SK-N-SH (cell line): ENCODE data around the gene SLC22A8. TPM values are rescaled to one million over a fixed set of nuclear protein-coding genes. Genes with fewer than 3 reads are reported as not detected.

Experiments used
- CTCF ChIA-PET: fragments of 300-600, 350-600 bp; formaldehyde crosslinking; extraction: SDS; loops from one replicate; lab custom pipeline; 2021; lab: Yijun Ruan, JAX
- POLR2A ChIA-PET: fragments of 350-600 bp; sonication (Branson Sonifier 250); formaldehyde crosslinking; extraction: SDS; loops from one replicate; lab custom pipeline; 2020; ENCODE audit warnings: antibody characterized with exemption, inconsistent platforms; lab: Yijun Ruan, JAX
- DNase-seq: peaks from one replicate; pipeline ENCODE4 v3.0.0; 2012
- H2AFZ ChIP-seq: fragments of 200-600 bp; sonication (generic); 2 replicates; pipeline ENCODE4 v1.8.1; 2016; ENCODE audit warnings: antibody characterized with exemption, mild to moderate bottlenecking, low read depth
- H3F3A ChIP-seq: fragments of 200-600 bp; sonication (generic); replicated peaks from 2 replicates; pipeline ENCODE3; 2016; ENCODE audit warnings: antibody characterized with exemption, mild to moderate bottlenecking; ENCODE audit not compliant: insufficient read depth
- H3K27ac ChIP-seq, 2 experiments: fragments of 200-500 bp in 1 of 2; fragments of 200-600 bp in 1 of 2; sonication (Bioruptor generic) in 1 of 2; sonication (generic), shearing (Covaris generic) in 1 of 2; 2 replicates each; pipeline versions ENCODE4 v1.5.1 to v1.6.1; 2014 to 2016; ENCODE audit warnings: low read depth in 2 of 2, inconsistent platforms in 1 of 2, low read length in 1 of 2, mild to moderate bottlenecking in 1 of 2, mixed read lengths in 1 of 2
- H3K27me3 ChIP-seq: fragments of 200-600 bp; sonication (generic), shearing (Covaris generic); 2 replicates; pipeline ENCODE4 v1.6.1; 2016; ENCODE audit warnings: mixed run types; ENCODE audit not compliant: insufficient read depth
- H3K36me3 ChIP-seq, 2 experiments: fragments of 200-500 bp in 1 of 2; fragments of 200-600 bp in 1 of 2; sonication (Bioruptor generic) in 1 of 2; sonication (generic) in 1 of 2; replicated peaks in 1 of 2; 2 replicates each; pipeline versions ENCODE3 to v1.5.1; 2014 to 2016; ENCODE audit warnings: low read length in 1 of 2, mild to moderate bottlenecking in 1 of 2; ENCODE audit not compliant: insufficient read depth in 2 of 2, control insufficient read depth in 1 of 2
- H3K4me1 ChIP-seq, 2 experiments: fragments of 200-500 bp in 1 of 2; fragments of 200-600 bp in 1 of 2; sonication (Bioruptor generic) in 1 of 2; sonication (generic), shearing (Covaris generic) in 1 of 2; 2 replicates each; pipeline versions ENCODE4 v1.5.1 to v1.6.1; 2014 to 2016; ENCODE audit warnings: low read depth in 1 of 2, low read length in 1 of 2, mixed run types in 1 of 2; ENCODE audit not compliant: insufficient read depth in 2 of 2, control insufficient read depth in 1 of 2
- H3K4me2 ChIP-seq: fragments of 200-600 bp; sonication (generic), shearing (Covaris generic); 2 replicates; pipeline ENCODE4 v1.6.1; 2017; ENCODE audit warnings: mixed run types
- H3K4me3 ChIP-seq, 2 experiments: fragments of 200-500 bp in 1 of 2; fragments of 200-600 bp in 1 of 2; sonication (Bioruptor generic) in 1 of 2; sonication (generic), shearing (Covaris generic) in 1 of 2; 2 replicates each; pipeline versions ENCODE4 v1.5.1 to v1.8.1; 2014 to 2016; ENCODE audit warnings: low read depth in 2 of 2, inconsistent platforms in 1 of 2, low read length in 1 of 2, mild to moderate bottlenecking in 1 of 2, mixed read lengths in 1 of 2, moderate library complexity in 1 of 2
- H3K79me2 ChIP-seq: fragments of 200-600 bp; sonication (generic); 2 replicates; pipeline ENCODE4 v1.8.1; 2017; ENCODE audit warnings: mild to moderate bottlenecking; ENCODE audit not compliant: insufficient read depth
- H3K9ac ChIP-seq: fragments of 200-600 bp; sonication (generic); 2 replicates; pipeline ENCODE4 v1.6.1; 2017; ENCODE audit warnings: mixed run types
- H3K9me2 ChIP-seq: fragments of 200-600 bp; sonication (generic); 2 replicates; pipeline ENCODE4 v1.6.1; 2017; ENCODE audit warnings: mixed run types
- H3K9me3 ChIP-seq: fragments of 200-600 bp; sonication (generic); 2 replicates; pipeline ENCODE4 v1.6.1; 2017; ENCODE audit warnings: mixed run types, mild to moderate bottlenecking, moderate library complexity
- H4K20me1 ChIP-seq: fragments of 200-600 bp; sonication (generic); 2 replicates; pipeline ENCODE4 v1.6.1; 2017; ENCODE audit warnings: mild to moderate bottlenecking, mixed run types; ENCODE audit not compliant: insufficient read depth
- CHD2 ChIP-seq: fragments of 150-350 bp; IDR thresholded peaks from 2 replicates; pipeline ENCODE4 v1.6.1; 2018; ENCODE audit warnings: low read length; ENCODE audit not compliant: partially characterized antibody
- EP300 ChIP-seq, 2 experiments: IDR thresholded peaks; 2 replicates each; pipeline versions ENCODE4 v1.4.0 to v1.6.1; 2012; ENCODE audit warnings: borderline replicate concordance in 1 of 2, low read depth in 1 of 2, low read length in 1 of 2
- FOXJ3 ChIP-seq: sonication (generic); formaldehyde crosslinking; IDR thresholded peaks from 2 replicates; pipeline ENCODE4 v1.5.1; 2020; ENCODE audit warnings: mild to moderate bottlenecking, missing genetic modification reagents
- FOXM1 ChIP-seq: IDR thresholded peaks from 2 replicates; pipeline ENCODE4 v1.4.0; 2012; ENCODE audit warnings: low read depth, mild to moderate bottlenecking
- GABPA ChIP-seq: IDR thresholded peaks from 2 replicates; pipeline ENCODE4 v1.4.0; 2012; ENCODE audit warnings: low read depth, mild to moderate bottlenecking
- JUND ChIP-seq: IDR thresholded peaks from 2 replicates; pipeline ENCODE4 v1.4.0; 2012
- MAX ChIP-seq: IDR thresholded peaks from 2 replicates; pipeline ENCODE4 v1.4.0; 2012; ENCODE audit warnings: low read depth
- MXI1 ChIP-seq: IDR thresholded peaks from 2 replicates; pipeline ENCODE4 v1.6.1; 2012; ENCODE audit warnings: mild to moderate bottlenecking, low read depth, low read length, improper control_type of control experiment
- RAD21 ChIP-seq: IDR thresholded peaks from 2 replicates; pipeline ENCODE4 v1.6.1; 2012; ENCODE audit warnings: mild to moderate bottlenecking, low read length
- RCOR1 ChIP-seq: fragments of 150-350 bp; IDR thresholded peaks from 2 replicates; pipeline ENCODE4 v1.6.1; 2017; ENCODE audit warnings: antibody characterized with exemption, low read length
- REST ChIP-seq: IDR thresholded peaks from 2 replicates; pipeline ENCODE4 v1.6.1; 2012; ENCODE audit warnings: mild to moderate bottlenecking, low read depth, low read length, moderate library complexity
- TAF1 ChIP-seq: IDR thresholded peaks from 2 replicates; pipeline ENCODE4 v1.6.1; 2012; ENCODE audit warnings: low read depth, mild to moderate bottlenecking, low read length, moderate library complexity, borderline replicate concordance
- TCF12 ChIP-seq: IDR thresholded peaks from 2 replicates; pipeline ENCODE4 v1.4.0; 2012
- USF1 ChIP-seq: IDR thresholded peaks from 2 replicates; pipeline ENCODE4 v1.4.0; 2012; ENCODE audit warnings: low read depth, borderline replicate concordance
- YY1 ChIP-seq: IDR thresholded peaks from 2 replicates; pipeline ENCODE4 v1.4.0; 2012; ENCODE audit warnings: low read depth, mild to moderate bottlenecking
- WGBS: methylation state at CpG from one replicate; pipeline ENCODE4 v1.1.6; 2017; ENCODE audit warnings: low lambda C conversion rate; 5-methylcytosine and 5-hydroxymethylcytosine counted together
- polyA plus RNA-seq, 3 experiments: library from polyadenylated mRNA; depleted of rRNA; stranded (reverse); fragments of >200 nt; gene quantifications; 2 replicates each; pipeline ENCODE4 v1.2.3, GENCODE V29; 2012
- TF ChIP-seq, protein P1 (sequence below): fragments of 200-600 bp; sonication (generic); IDR thresholded peaks from 2 replicates; pipeline ENCODE4 v1.6.1; 2017; ENCODE audit warnings: antibody characterized with exemption, mild to moderate bottlenecking, moderate library complexity
- TF ChIP-seq, protein P2 (sequence below): fragments of 150-350 bp; IDR thresholded peaks from 2 replicates; pipeline ENCODE4 v1.6.1; 2017; ENCODE audit warnings: antibody characterized with exemption, low read length, low read depth, borderline replicate concordance

The SLC22A8 gene
- polyA plus RNA-seq, 1 of the 3 experiments (the other 2 are of a cell fraction): not detected

- TF ChIP-seq JUND (no peak), FOXJ3 (CRISPR knock-in tag) (no peak), RAD21 (no peak), TCF12 (no peak), MAX (no peak), CHD2 (no peak), RCOR1 (no peak)
- TF ChIP-seq, protein P1, sequence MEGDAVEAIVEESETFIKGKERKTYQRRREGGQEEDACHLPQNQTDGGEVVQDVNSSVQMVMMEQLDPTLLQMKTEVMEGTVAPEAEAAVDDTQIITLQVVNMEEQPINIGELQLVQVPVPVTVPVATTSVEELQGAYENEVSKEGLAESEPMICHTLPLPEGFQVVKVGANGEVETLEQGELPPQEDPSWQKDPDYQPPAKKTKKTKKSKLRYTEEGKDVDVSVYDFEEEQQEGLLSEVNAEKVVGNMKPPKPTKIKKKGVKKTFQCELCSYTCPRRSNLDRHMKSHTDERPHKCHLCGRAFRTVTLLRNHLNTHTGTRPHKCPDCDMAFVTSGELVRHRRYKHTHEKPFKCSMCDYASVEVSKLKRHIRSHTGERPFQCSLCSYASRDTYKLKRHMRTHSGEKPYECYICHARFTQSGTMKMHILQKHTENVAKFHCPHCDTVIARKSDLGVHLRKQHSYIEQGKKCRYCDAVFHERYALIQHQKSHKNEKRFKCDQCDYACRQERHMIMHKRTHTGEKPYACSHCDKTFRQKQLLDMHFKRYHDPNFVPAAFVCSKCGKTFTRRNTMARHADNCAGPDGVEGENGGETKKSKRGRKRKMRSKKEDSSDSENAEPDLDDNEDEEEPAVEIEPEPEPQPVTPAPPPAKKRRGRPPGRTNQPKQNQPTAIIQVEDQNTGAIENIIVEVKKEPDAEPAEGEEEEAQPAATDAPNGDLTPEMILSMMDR: no peak
- Histone ChIP-seq H3K4me2 (no peak overlapping the region), H3F3A (no peaks in the 10 kb centered on the region), H3K36me3 (no peaks in the 10 kb centered on the region), H3K27me3 (no peaks in the 10 kb centered on the region; the same call in none of the 2 replicates), H3K9ac (no peak overlapping the region), H2AFZ (no peak overlapping the region), H3K27ac (no peak overlapping the region), H3K9me3 (no peaks in the 10 kb centered on the region), H4K20me1 (no peaks in the 10 kb centered on the region), H3K79me2 (no peaks in the 10 kb centered on the region), H3K4me3 (no peak overlapping the region), H3K4me1 (peaks cover 6 to 8% of the 10 kb centered on the region in 2 experiments; a peak in 1 of 4 replicates), H3K9me2 (no peaks in the 10 kb centered on the region)
- ChIA-PET POLR2A (no interaction called here), CTCF (interaction anchor here (0.9 to 4.9 kb wide), 4 partner anchors 8 to 106 kb away, joined by 4 to 46 read pairs (median 12); no protein-coding TSS in a partner anchor)
- DNase-seq: no peak
- 14% methylated on average over 1 of the region's 1 CpG for WGBS
Measured at GRCh38 chr11:63012839-63013238, 2.8 kb downstream of the SLC22A8 start.

- no peaks in the 10 kb centered on the region for H3K36me3 ChIP-seq
- no peaks in the 10 kb centered on the region for H3K9me3 ChIP-seq
- H4K20me1 ChIP-seq: no peaks in the 10 kb centered on the region
- H3F3A ChIP-seq: no peaks in the 10 kb centered on the region
- H3K27me3 ChIP-seq: no peaks in the 10 kb centered on the region; the same call in none of the 2 replicates
- H3K4me3 ChIP-seq: no peak overlapping the region
- H3K27ac ChIP-seq: no peak overlapping the region
- no peak for DNase-seq
- no peak overlapping the region for H2AFZ ChIP-seq
- H3K4me1 ChIP-seq: peaks cover 3 to 4% of the 10 kb centered on the region in 2 experiments; a peak in 1 of 4 replicates
- POLR2A ChIA-PET: no interaction called here
- CTCF ChIA-PET: interaction anchor here (2.1 to 4.9 kb wide), 3 partner anchors 8 to 106 kb away, joined by 7 to 46 read pairs (median 17); no protein-coding TSS in a partner anchor
- H3K9me2 ChIP-seq: no peaks in the 10 kb centered on the region
- TF ChIP-seq, protein P1: no peak
- no peak for TF ChIP-seq RCOR1
- TF ChIP-seq TAF1: no peak
- TF ChIP-seq FOXJ3 (CRISPR knock-in tag): no peak
- TF ChIP-seq MAX: no peak
- TF ChIP-seq TCF12: no peak
- TF ChIP-seq MXI1: no peak
- TF ChIP-seq USF1: no peak
- TF ChIP-seq EP300 (IDR thresholded peaks at IDR 0.05; ENCODE audit: borderline replicate concordance in 1 of 2, low read depth in 1 of 2, low read length in 1 of 2): no peak
- TF ChIP-seq, protein P2, sequence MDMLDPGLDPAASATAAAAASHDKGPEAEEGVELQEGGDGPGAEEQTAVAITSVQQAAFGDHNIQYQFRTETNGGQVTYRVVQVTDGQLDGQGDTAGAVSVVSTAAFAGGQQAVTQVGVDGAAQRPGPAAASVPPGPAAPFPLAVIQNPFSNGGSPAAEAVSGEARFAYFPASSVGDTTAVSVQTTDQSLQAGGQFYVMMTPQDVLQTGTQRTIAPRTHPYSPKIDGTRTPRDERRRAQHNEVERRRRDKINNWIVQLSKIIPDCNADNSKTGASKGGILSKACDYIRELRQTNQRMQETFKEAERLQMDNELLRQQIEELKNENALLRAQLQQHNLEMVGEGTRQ: no peak
- TF ChIP-seq FOXM1: no peak
- no peak for TF ChIP-seq YY1
- no peak for TF ChIP-seq GABPA
- TF ChIP-seq REST: no peak
- no peak overlapping the region for H3K4me2 ChIP-seq
- H3K79me2 ChIP-seq: no peaks in the 10 kb centered on the region
- H3K9ac ChIP-seq: no peak overlapping the region
- 68% methylated on average over 11 of the region's 11 CpGs for WGBS
Measured at GRCh38 chr11:63012430-63012829, 3.2 kb downstream of the SLC22A8 start.
